ENCODE data around the gene CSK.

GRCh38 chr15:74791007-74791406 is 9.1 kb downstream of the CSK start:
- no peak for TF ChIP-seq EZH2phosphoT487 (IDR thresholded peaks at IDR 0.05; ENCODE audit: borderline replicate concordance, low read length)
- TF ChIP-seq, protein P1, sequence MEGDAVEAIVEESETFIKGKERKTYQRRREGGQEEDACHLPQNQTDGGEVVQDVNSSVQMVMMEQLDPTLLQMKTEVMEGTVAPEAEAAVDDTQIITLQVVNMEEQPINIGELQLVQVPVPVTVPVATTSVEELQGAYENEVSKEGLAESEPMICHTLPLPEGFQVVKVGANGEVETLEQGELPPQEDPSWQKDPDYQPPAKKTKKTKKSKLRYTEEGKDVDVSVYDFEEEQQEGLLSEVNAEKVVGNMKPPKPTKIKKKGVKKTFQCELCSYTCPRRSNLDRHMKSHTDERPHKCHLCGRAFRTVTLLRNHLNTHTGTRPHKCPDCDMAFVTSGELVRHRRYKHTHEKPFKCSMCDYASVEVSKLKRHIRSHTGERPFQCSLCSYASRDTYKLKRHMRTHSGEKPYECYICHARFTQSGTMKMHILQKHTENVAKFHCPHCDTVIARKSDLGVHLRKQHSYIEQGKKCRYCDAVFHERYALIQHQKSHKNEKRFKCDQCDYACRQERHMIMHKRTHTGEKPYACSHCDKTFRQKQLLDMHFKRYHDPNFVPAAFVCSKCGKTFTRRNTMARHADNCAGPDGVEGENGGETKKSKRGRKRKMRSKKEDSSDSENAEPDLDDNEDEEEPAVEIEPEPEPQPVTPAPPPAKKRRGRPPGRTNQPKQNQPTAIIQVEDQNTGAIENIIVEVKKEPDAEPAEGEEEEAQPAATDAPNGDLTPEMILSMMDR (IDR thresholded peaks at IDR 0.05; ENCODE audit: low read depth, low read length, poor library complexity, severe bottlenecking) = no peak

Measured in DOHH2 (cell line).